ENCODE measurements around the gene RNF144A.

DNA sequence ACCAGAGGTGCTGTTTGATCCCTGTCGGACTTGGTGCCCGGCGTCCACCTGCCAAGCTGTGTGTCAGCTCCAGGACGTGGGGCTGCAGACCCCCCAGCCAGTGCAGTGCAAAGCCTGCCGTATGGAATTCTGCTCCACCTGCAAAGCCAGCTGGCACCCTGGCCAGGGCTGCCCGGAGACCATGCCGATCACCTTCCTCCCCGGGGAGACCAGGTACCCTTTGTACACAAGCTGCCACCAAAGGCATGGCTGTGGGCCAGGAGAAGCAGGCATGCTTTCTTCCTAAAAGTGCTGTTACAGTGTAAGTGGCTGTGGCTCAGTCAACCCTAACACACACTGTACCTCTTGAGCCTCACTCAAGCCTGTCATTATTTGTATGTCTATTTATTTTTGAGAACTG lies 103.3 kb downstream of the RNF144A start:
- TF ChIP-seq, protein P1, sequence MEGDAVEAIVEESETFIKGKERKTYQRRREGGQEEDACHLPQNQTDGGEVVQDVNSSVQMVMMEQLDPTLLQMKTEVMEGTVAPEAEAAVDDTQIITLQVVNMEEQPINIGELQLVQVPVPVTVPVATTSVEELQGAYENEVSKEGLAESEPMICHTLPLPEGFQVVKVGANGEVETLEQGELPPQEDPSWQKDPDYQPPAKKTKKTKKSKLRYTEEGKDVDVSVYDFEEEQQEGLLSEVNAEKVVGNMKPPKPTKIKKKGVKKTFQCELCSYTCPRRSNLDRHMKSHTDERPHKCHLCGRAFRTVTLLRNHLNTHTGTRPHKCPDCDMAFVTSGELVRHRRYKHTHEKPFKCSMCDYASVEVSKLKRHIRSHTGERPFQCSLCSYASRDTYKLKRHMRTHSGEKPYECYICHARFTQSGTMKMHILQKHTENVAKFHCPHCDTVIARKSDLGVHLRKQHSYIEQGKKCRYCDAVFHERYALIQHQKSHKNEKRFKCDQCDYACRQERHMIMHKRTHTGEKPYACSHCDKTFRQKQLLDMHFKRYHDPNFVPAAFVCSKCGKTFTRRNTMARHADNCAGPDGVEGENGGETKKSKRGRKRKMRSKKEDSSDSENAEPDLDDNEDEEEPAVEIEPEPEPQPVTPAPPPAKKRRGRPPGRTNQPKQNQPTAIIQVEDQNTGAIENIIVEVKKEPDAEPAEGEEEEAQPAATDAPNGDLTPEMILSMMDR (IDR thresholded peaks at IDR 0.05), result no peak
- no peak for TF ChIP-seq POLR2A (IDR thresholded peaks at IDR 0.05)
